Activated CD4-positive, alpha-beta T cell treated with anti-CD3 and anti-CD28 coated beads, Interleukin-2, amount 10 ng/mL, durations not matched to agents 24 days and 14 days (primary cell): ENCODE data around the gene TPD52L1. TPM values are rescaled to one million over a fixed set of nuclear protein-coding genes. Genes with fewer than 3 reads are reported as not detected.
A peak's percentile ranks its signal among the peaks of the same experiment; 100 is the strongest.

Experiments used
- DNase-seq: peaks from one replicate; pipeline ENCODE4 v3.0.0; 2022
- H3K27ac Mint-ChIP-seq: one replicate; pipeline ENCODE4 v1.8.0; 2022; ENCODE audit warnings: mild to moderate bottlenecking, mixed read lengths
- H3K27me3 Mint-ChIP-seq: one replicate; pipeline ENCODE4 v1.8.0; 2022; ENCODE audit warnings: mixed read lengths
- H3K36me3 Mint-ChIP-seq: one replicate; pipeline ENCODE4 v1.8.0; 2022; ENCODE audit warnings: low read depth, mild to moderate bottlenecking, mixed read lengths
- H3K4me1 Mint-ChIP-seq: one replicate; pipeline ENCODE4 v1.8.0; 2021; ENCODE audit warnings: mixed read lengths
- H3K4me3 Mint-ChIP-seq: one replicate; pipeline ENCODE4 v1.8.0; 2022; ENCODE audit warnings: mild to moderate bottlenecking, moderate library complexity, mixed read lengths
- H3K9me3 Mint-ChIP-seq: one replicate; pipeline ENCODE4 v1.8.0; 2021; ENCODE audit warnings: mixed read lengths
- intact Hi-C: fragments of 100-400 bp; cut with micrococcal nuclease; formaldehyde crosslinking; loops from one replicate; pipeline ENCODE4 v1.15.1; 2023
- total RNA-seq: library from RNA; stranded (reverse); gene quantifications from 2 replicates; pipeline ENCODE4 v1.2.3, GENCODE V29; 2022

Gene TPD52L1, protein sequence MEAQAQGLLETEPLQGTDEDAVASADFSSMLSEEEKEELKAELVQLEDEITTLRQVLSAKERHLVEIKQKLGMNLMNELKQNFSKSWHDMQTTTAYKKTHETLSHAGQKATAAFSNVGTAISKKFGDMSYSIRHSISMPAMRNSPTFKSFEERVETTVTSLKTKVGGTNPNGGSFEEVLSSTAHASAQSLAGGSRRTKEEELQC
- not detected in 2 replicates for total RNA-seq

DNA sequence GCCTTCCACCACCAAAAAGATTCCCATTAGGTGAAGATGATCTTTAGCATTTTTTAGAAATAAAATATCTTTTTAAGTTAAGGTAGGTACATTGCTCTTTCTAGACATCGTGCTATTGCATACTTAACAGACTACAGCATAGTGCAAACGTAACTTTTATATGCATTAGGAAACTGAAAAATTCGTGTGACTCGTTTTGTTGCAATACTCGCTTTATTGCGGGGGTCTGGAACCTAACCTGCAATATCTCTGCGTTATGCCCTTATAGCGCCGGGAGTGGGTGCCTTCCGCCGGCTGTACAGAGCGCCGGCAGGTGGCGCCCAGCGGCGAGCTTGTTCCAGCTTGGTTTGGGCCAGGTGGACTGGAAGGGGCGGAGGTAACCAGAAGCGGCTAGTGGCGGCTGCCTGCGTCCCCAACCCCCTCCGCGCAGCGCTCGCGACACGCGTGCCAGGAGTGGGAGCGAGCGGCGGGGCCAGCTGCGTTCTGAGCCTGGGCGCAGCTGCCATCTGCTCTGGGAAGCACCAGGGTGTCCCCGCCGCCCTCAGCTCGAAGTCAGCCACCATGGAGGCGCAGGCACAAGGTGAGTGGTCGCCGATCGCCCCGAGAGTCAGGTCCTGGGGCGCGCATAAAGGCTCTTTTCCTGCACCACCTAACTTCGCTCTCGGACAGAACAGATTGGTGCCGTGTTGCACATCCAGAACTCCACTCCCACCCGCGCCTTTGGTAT lies at the start of gene TPD52L1:
Gene TPD52L1, plus strand, starts transcription at position 383 of the 727 bp plus-strand sequence. Its CDS starts 179 bp downstream, at position 562.
- intact Hi-C loops = loop anchor here (5.0 to 10.0 kb wide), 2 partner anchors 614 to 831 kb away; partner anchors contain the start of gene TRMT11
- Mint-ChIP-seq H3K4me1 (peaks cover 7% of the 10 kb centered on the region), H3K4me3 (peak within 1 kb of the TSS; percentile 79), H3K27ac (no peak within 1 kb of the TSS), H3K36me3 (no peaks in the 10 kb centered on the region), H3K9me3 (no peaks in the 10 kb centered on the region), H3K27me3 (peaks cover 47% of the 10 kb centered on the region)
- peak; percentile 87 for DNase-seq

DNA sequence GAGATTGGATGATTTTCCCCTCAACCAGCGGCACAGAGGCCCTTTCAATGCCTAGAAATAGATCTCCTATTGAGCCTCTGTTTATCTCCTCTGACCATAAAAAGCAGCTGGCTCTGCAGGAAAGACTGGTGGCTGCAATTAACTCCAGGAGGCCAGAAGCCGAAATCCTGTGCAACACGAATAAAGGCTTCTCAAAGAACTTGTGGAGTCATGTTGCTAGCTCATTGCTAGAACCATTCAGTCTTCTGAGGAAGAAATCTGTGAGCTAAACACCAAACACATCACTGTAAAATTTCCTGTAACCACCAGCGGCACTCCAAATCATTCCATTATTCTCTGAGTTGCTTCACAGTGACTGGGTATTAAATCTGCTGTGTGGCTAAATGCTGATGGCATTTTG lies 49.1 kb upstream of the TPD52L1 start:
- Mint-ChIP-seq H3K4me1 (peaks cover 5% of the 10 kb centered on the region), H3K36me3 (no peaks in the 10 kb centered on the region), H3K4me3 (no peak overlapping the region), H3K27ac (no peak overlapping the region), H3K9me3 (no peaks in the 10 kb centered on the region), H3K27me3 (peaks cover 10% of the 10 kb centered on the region)
- DNase-seq = no peak
- intact Hi-C loops = no loop called here

DNA sequence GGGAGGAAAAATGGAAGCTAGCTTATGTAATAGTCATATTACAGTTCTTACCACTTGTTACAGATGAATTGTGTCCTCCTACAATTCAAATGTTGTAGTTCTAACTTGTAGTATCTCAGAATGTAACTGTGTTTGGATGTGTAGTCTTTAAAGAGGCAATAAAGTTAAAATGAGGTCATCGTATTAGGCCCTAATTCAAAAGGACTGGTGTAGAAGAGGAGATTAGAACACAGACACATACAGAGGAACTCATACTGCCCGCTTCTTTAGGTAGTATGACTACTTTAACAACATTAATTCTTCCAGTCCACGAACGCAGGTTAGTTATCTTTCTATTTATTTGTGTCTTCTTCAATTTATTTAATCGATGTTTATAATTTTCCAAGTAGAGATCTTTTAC lies 46.5 kb upstream of the TPD52L1 start:
- H3K27ac Mint-ChIP-seq = no peak overlapping the region
- DNase-seq = no peak
- intact Hi-C loops = no loop called here
- peaks cover 4% of the 10 kb centered on the region for H3K36me3 Mint-ChIP-seq
- no peaks in the 10 kb centered on the region for H3K4me1 Mint-ChIP-seq
- peaks cover 18% of the 10 kb centered on the region for H3K9me3 Mint-ChIP-seq
- no peak overlapping the region for H3K4me3 Mint-ChIP-seq
- H3K27me3 Mint-ChIP-seq = peaks cover 1% of the 10 kb centered on the region

DNA sequence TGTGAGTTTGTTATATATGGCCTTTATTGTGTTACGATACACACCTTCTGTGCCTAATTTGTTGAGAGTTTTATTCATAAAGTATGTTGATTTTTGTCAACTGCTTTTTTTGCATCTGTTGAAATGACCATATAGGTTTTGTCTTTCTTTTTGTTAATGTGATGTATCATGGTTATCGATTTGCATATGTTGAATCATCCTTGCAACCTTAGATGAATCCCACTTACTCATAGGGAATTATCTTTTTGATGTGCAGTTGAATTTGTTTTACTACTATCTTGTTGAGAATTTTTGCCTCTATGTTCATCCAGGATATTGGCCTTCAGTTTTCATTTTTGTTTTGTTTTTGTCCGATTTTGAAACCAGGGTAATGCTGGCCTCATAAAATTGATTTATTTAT lies 45.7 kb upstream of the TPD52L1 start:
- Mint-ChIP-seq H3K27me3 (no peaks in the 10 kb centered on the region), H3K27ac (no peak overlapping the region), H3K9me3 (peaks cover 18% of the 10 kb centered on the region), H3K4me1 (no peaks in the 10 kb centered on the region), H3K36me3 (peaks cover 4% of the 10 kb centered on the region), H3K4me3 (no peak overlapping the region)
- no peak for DNase-seq
- intact Hi-C loops = no loop called here

DNA sequence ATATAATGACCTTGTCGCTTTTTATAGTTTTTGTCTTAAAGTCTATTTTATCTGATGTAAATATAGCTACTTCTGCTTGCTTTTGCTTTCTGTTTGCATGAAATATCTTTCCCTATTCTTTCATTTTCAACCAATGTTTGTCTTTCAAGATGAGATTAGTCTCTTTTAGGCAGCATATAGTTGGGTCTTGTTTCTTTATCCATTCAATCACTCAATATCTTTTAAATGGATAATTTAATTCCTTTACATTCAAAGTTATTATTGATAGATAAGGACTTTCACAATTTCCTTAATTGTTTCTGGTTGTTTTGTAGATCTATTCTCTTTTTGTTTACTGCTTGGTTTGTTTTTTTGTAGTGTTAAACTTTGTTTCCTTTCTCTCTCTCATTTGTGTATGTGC lies 43.5 kb upstream of the TPD52L1 start:
- intact Hi-C loops = loop anchor here (10.0 kb wide), 1 partner anchor 145 kb away; the partner anchor contains the start of gene RNF217
- Mint-ChIP-seq H3K9me3 (peaks cover 18% of the 10 kb centered on the region), H3K27me3 (no peaks in the 10 kb centered on the region), H3K36me3 (peaks cover 4% of the 10 kb centered on the region), H3K4me1 (no peaks in the 10 kb centered on the region), H3K27ac (no peak overlapping the region), H3K4me3 (no peak overlapping the region)
- DNase-seq = no peak

DNA sequence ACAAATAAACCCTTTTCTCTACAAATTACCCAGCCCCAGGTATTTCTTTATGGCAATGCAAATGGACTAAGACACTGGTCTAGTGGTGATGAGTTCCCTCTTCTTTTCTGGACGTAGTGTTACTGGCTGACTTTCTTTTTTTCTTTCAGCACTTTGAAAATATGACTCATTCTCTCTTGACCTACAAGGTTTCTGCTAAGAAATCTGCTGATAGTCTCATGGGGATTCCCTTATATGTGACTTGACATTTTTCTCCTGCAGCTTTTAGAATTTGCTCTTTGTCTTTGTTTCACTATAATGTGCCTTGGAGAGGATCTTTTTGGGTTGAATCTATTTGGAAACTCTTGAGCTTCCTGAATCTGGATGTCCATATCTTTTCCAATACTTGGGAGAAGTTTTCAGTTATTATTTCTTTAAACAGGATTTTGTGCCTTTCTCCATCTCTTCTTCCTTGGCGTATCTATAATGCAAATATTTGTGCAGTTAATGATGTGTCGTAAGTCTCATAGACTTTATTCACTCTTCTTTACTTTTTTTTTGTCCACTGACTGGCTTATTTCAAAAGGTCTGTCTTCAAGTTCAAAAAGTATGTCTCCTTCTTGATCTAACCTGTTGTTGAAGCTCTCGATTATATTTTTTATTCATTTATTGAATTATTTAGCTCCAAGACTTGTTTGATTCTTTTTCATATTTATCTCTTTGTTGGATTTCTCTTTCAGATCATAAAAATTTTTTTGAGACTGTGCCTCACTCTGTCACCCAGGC lies 42.2 kb upstream of the TPD52L1 start:
- H3K4me1 Mint-ChIP-seq = no peaks in the 10 kb centered on the region
- intact Hi-C loops = loop anchor here (10.0 kb wide), 1 partner anchor 147 kb away; the partner anchor contains the start of gene RNF217
- DNase-seq = no peak
- peaks cover 2% of the 10 kb centered on the region for H3K27me3 Mint-ChIP-seq
- peaks cover 18% of the 10 kb centered on the region for H3K9me3 Mint-ChIP-seq
- peaks cover 4% of the 10 kb centered on the region for H3K36me3 Mint-ChIP-seq
- no peak overlapping the region for H3K4me3 Mint-ChIP-seq
- no peak overlapping the region for H3K27ac Mint-ChIP-seq

DNA sequence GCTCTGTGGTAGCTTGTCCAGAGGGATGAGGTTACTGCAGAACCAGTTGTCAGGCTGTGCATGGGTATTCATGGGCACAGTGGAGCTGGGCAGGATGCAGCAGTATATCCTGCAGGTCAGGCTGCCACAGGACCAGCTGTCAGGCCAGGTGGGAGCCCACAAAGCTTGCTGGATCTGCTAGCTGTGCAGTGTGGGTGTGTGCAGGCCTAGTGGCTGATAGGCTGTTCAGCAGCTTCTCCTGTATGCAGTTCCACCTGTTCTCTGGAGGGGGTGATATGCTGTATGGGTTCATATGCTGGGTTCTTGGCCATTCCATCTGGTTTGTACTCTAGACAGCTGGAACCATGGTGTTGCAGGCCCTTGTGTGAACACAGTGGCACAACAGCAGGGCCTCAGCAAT lies 40.6 kb upstream of the TPD52L1 start:
- H3K4me1 Mint-ChIP-seq = no peaks in the 10 kb centered on the region
- DNase-seq = no peak
- H3K4me3 Mint-ChIP-seq = no peak overlapping the region
- peaks cover 5% of the 10 kb centered on the region for H3K27me3 Mint-ChIP-seq
- no peak overlapping the region for H3K27ac Mint-ChIP-seq
- intact Hi-C loops = loop anchor here (10.0 kb wide), 1 partner anchor 148 kb away; the partner anchor contains the start of gene RNF217
- H3K36me3 Mint-ChIP-seq = peaks cover 4% of the 10 kb centered on the region
- H3K9me3 Mint-ChIP-seq = peaks cover 18% of the 10 kb centered on the region

DNA sequence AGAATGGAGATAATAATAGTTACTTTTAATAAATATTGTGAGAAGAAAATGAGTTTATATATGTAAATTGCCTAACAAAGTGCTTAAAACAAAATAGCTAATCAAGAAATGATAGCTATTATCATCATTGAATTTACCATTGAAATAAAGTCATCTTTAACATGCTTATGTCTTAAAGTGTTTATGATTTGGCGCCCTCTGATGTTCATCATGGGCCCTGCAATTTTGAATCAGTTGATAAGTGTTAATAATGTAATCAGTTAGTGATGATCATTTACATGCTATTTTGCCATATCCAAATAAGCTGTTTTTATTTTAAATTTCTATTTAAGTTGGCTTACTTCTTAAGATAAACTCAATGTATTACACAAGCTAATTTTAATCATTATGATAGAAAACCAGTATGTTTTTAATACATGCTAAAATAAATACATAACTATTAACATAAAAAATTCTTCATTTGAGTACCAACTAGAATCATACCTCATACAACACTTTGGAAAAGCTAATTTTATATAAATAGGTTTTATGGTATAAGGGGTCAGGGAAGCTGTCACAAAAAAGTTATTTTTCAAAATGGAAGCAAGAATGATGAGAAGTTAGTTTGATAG lies 39.2 kb upstream of the TPD52L1 start:
- Mint-ChIP-seq H3K27ac (no peak overlapping the region), H3K4me1 (no peaks in the 10 kb centered on the region), H3K9me3 (peaks cover 18% of the 10 kb centered on the region), H3K27me3 (peaks cover 5% of the 10 kb centered on the region), H3K36me3 (peaks cover 4% of the 10 kb centered on the region), H3K4me3 (no peak overlapping the region)
- DNase-seq = peak; percentile 82
- intact Hi-C loops = loop anchor here (1.0 to 10.0 kb wide), 2 partner anchors 150 to 244 kb away; partner anchors contain the start of gene RNF217

DNA sequence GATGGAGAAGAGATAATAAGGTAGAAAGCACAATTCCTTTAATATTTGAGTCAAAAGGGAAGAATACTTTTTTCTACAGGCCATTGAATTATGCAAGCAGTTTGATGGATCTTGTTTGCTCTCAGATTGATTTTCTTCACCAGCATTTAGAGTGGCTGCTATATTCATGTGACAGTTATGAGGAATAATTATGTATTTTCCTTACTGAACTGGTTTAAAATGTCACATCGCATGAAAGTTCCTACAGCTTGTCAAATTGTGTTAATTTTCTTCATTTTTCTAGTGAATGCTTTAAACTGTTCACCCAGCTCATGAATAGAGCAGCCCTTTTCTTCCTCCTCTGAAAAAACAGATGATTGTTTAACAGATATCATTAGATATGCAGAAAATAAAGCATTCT lies 37.4 kb upstream of the TPD52L1 start:
- H3K27ac Mint-ChIP-seq = no peak overlapping the region
- no peak for DNase-seq
- no peak overlapping the region for H3K4me3 Mint-ChIP-seq
- no peaks in the 10 kb centered on the region for H3K4me1 Mint-ChIP-seq
- H3K36me3 Mint-ChIP-seq = peaks cover 4% of the 10 kb centered on the region
- intact Hi-C loops = loop anchor here (10.0 kb wide), 1 partner anchor 151 kb away; the partner anchor contains the start of gene RNF217
- H3K27me3 Mint-ChIP-seq = peaks cover 6% of the 10 kb centered on the region
- peaks cover 5% of the 10 kb centered on the region for H3K9me3 Mint-ChIP-seq

DNA sequence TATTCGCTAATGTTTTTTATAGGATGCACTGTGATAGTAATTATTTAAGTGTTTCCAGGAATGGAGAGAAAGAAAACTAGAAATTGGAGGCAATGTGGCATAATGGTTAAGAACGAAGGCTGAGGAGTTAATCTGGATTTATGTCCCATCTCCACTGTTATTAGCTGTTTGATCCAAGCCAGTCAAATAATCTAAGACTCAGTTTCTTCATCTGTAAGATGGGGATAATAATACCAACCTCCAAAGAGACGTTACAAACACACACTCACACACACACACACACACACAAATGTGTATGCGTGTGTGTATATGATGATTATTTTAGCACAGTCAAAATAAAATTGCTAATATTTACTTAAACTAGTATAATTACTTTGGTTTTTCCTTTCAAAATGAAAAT lies 36.9 kb upstream of the TPD52L1 start:
- H3K9me3 Mint-ChIP-seq = no peaks in the 10 kb centered on the region
- H3K4me3 Mint-ChIP-seq = no peak overlapping the region
- no peaks in the 10 kb centered on the region for H3K36me3 Mint-ChIP-seq
- intact Hi-C loops = loop anchor here (10.0 kb wide), 1 partner anchor 152 kb away; the partner anchor contains the start of gene RNF217
- peaks cover 6% of the 10 kb centered on the region for H3K27me3 Mint-ChIP-seq
- no peak for DNase-seq
- no peak overlapping the region for H3K27ac Mint-ChIP-seq
- H3K4me1 Mint-ChIP-seq = no peaks in the 10 kb centered on the region

DNA sequence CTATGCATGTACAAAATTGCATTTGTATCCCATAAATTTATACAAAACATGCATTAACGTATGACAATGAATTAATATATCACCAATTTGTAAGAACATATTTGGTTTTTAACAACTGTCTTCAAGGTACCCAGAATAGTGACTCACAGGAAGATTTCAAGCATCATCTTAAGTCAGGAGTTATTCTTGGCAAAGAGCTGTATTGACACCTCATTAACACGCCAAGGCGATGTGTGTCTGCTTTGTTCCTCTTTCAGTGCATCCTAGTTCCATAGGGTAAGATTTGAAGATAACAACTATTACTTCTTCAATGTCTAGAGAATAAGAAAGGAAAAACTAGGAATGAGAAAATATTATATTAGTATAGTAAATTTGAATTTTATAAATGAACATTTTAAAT lies 35.8 kb upstream of the TPD52L1 start:
- DNase-seq = no peak
- Mint-ChIP-seq H3K27me3 (peaks cover 8% of the 10 kb centered on the region), H3K4me1 (no peaks in the 10 kb centered on the region), H3K27ac (no peak overlapping the region), H3K9me3 (no peaks in the 10 kb centered on the region), H3K4me3 (no peak overlapping the region), H3K36me3 (no peaks in the 10 kb centered on the region)
- intact Hi-C loops = loop anchor here (10.0 kb wide), 1 partner anchor 153 kb away; the partner anchor contains the start of gene RNF217

DNA sequence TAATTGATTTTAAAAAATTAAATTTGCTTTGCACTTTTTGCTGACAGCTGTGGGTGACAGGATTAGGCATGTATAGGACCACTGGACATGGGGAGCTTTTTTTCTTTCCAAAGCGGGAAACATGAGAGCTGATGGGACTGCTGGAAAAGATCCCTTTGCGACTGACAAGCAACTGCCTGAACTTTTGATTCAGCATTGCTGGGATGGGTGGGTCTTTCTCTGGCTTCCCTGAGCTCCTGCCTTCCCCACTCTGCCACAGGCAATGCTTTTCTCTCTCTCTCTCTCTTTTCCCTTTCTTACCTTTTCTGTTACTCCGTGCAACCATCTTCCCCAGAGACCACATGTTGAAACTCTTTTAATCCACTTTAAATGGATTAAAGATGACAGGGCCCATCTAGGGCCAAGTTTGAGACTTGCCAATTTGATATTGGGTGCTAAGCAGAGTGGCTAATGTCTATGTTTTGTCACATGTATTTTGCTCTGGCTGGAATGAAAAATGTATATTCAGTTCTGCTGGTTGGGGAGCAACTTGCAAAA lies 33.5 kb upstream of the TPD52L1 start:
- H3K36me3 Mint-ChIP-seq = no peaks in the 10 kb centered on the region
- no peaks in the 10 kb centered on the region for H3K4me1 Mint-ChIP-seq
- H3K4me3 Mint-ChIP-seq = no peak overlapping the region
- no peaks in the 10 kb centered on the region for H3K9me3 Mint-ChIP-seq
- H3K27ac Mint-ChIP-seq = no peak overlapping the region
- peaks cover 8% of the 10 kb centered on the region for H3K27me3 Mint-ChIP-seq
- DNase-seq = no peak
- intact Hi-C loops = no loop called here

DNA sequence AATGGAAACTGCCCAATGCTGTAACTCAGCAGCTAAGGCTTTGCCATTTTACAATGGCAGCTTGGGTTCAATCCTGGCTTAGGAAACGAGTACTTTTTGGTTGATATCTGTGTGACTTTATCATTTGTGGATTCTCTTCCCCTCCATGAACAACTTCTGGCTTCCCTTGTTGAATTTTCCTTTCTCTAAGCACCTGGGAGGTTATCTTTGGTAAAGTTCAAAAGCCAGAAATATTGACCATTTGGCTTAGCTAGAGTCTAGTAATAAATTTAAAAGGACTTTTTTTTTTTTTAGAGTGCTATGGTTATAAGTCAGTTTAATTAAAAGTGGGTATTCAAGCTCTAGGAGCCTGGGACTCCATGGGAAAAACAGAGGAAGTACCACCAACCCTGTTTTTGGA lies 31.7 kb upstream of the TPD52L1 start:
- H3K4me3 Mint-ChIP-seq = no peak overlapping the region
- no peaks in the 10 kb centered on the region for H3K4me1 Mint-ChIP-seq
- DNase-seq = no peak
- intact Hi-C loops = no loop called here
- H3K27ac Mint-ChIP-seq = no peak overlapping the region
- H3K27me3 Mint-ChIP-seq = peaks cover 6% of the 10 kb centered on the region
- H3K9me3 Mint-ChIP-seq = no peaks in the 10 kb centered on the region
- H3K36me3 Mint-ChIP-seq = no peaks in the 10 kb centered on the region
